SW480 (cell line): ENCODE results near the gene BCAS3.
A peak's percentile ranks its signal among the peaks of the same experiment; 100 is the strongest.

Experiments used
- DNase-seq: peaks from one replicate; pipeline ENCODE4 v3.0.0-alpha.2; 2016; ENCODE audit warnings: low spot score

BCAS3 gene

DNA sequence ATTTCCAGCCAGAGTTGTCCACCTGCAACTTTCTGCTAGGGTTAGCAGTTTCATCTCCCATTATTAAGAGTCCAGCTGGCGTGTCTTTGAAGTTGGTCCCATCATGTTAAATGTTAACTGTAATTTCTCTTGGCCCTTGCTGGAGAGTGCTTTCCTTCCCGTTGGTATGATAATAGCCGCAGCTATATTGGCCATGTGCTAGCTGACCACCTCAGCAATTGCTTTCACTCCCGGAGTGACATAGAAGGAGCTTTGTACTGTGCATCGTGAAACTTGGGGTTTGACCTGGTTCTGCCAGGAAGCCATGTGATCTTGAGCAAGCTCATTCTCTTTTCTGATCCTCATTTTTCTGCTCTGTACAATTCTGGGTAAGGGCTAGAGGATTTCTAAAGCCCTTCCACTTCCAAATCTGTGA is 641.0 kb downstream of the BCAS3 start:
- DNase-seq = no peak

DNA sequence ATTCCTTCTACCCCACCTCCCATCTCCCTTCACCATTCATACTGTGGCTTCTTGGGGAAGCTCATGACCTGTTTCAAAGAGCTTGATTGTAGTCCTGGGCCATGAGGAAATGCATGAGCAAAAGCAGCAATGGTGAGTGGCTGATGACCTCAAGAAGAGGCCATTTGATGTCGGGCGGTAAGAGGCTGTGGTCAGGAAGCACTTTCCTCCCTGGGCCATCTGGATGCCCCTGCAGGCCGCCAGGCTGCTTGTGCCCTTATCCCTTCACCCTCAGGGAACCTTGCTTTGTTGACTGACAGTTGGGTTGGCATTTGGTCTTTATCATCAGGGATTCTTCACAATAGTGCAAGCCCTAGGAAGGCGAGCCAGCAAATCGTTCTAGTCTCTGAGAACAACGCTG is 643.7 kb downstream of the BCAS3 start:
- no peak for DNase-seq

DNA sequence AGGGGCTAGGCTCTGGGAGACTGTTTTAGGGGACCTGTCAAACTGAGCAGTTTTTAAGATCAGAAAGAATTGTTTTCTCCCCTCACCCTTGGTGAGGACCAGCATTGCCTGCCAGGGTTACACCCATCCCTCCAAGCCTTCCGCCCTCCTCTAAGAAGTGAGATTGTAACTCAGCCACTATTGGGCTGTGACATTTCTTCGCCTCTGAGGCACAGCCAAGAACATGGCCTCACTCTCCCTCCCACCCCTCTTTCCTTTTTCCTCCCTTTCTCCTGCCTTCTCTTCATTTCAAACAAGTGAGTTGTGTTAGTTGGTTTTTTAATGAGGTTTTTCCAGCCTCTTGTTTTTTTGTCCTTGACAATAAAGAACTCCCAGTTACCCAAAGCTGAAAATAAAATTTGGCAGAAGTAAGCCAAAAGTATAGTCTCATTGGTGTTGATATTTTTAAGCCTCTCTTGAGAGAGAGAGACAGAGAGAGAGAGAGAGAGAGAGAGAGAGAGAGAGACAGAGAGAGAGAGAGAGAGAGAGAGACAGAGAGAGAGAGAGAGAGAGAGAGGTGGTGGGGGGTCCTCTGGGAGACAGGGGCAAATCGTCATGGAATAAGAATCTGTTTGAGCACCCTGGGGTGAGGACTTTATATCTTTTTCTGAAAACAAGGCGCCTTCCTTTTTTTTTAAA is 644.8 kb downstream of the BCAS3 start:
- no peak for DNase-seq

DNA sequence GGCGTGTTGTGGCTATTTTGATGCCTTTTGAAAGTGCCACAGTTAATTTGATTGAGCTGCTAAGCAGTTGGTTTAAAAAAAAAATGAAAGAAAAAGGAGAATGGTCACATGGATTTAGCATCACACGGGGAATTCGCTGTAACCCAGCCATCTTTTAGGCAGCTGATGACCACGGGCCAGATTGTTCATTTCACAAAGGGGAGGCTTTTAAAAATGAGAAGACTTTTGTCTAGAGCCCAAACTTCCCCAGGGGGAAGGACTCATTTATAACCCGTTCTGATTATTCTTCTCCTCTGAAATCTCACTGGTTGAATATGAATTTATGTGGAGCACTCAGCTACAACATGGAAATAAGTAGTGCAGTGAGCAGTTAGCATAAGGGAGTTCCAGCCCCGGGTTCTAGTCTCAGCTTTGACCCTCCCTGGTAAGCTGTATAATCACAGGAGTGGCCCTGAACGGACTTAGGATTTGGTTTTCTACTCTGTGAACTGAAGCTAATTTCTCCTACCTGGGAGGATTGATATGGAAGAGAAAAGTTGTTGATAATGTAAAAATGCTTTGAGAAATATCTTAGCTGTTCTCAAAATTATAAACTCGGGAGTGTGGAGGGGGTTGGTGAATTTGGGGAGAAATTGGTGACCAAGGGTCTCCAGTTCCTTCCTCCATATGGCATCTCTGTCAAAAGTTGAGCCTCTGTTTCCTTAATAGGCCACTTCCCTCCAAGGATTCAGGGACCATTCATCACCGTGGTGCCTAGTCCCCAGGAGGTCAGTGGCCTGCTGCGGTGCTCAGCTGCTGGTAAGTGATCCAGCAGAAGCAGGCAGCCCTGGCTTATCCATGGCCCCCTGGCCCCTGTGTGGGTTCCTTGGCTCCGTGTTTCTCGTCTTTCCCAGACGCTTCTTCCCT is 645.6 kb downstream of the BCAS3 start:
- DNase-seq = no peak

DNA sequence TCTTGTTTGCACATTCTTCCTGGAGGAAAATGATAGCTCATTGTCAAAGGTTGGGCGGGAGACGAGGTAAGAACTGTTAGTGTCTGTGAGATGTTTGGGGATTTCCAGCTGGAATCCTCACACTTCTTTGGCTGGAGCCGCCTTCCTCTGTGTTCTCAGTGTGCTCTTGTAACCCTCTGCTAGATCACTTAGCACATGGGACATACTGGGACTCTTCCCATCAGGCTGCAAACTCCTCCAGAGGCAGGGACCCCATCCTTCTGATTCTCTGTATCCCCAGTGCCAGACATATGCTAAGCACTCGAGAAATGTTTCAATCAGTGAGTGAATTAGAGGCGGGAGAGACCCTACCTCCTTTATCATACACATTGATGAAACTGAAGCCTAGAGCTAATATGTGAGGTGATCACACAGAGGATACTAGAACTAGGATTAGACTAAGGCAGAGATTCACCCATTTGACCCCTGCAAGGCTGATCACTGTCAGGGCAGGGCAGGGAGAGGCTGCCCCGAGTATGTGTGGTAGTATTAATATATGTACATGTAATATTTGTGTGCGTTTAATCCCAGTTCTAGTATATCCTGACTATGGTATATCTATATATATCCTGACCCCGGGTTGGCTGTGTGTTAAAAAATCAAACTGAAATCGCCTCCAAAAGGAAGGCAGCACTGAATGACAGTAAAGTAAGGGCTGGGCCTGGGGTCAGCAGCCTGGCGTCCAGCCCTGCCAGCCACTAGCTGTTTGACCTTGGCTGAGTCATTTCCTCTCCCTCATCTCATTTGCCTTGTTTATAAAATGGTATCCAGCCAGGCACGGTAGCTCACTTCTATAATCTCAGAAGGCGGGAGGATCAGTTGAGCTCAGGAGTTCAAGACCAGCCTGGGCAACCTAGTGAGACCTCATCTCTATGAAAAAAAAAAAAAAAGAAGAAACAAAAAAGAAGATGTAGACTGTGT is 646.5 kb downstream of the BCAS3 start:
- no peak for DNase-seq

DNA sequence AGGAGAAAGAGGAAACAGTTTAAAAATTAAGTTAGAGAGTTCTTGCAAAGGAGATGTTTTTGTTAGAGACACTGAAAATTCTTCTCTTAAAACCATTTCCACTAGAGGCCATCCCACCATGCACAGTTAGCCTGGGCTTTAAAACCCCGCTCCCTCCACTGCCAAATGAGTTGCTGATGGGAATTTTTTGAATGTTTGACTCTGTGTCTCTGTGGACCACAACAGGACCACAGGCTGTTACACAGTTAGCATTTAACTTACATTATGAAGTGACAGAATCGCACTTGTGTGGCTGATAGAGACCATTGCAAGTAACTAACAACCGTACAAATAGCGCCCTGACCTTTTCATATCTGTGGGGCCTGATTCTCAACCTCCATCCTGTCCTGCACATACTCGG is 647.3 kb downstream of the BCAS3 start:
- no peak for DNase-seq

DNA sequence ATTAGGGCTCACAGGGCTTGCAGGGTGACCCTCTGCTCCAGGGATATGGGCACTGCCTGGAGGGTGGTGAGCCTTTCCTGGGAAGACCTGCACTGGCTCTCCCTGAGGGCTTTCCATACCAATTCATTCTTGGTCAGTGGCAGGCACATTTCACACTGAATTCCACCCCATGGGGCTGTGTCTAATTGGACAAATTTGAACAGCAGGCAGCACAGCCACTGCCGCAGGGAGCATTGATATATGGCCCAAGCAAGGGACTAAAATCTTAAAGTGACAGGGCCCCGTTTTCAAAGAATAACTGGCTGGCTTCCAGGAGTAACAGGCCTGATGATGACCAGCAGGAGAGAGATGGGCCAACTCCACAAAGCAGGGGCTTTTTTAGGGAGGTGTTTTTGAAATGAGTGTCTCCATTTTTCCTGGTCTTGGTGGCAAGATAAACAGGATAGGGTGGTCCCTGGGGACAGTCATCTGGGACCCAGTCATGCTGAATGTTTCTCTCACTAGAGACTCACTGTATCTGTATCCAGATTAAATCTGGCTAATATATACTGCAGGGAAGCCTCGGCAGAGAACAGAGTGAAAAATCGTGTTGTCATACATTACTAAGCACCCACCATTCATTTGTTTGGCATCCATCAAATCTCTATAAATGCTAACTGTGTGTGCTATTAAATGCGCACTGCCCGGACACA is 647.9 kb downstream of the BCAS3 start:
- DNase-seq = no peak

DNA sequence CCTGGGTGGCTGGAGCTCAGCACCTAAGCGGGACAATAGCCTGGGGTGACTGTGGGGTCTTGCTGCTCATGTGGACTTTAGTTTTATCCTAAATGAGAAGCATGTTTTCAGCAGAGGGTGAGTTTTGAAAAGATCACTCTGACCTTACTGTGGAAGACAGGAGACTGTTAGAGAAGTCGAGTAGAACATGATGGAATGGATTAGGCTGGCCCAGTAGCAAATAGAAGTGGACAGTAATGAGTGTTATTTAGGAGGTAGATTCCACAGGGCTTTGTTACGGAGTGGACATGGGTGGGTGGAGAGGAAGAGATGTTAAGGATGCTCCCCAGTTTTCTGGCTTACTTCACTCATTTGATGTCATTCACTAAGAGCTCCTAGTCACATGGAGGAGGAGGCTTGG is 648.7 kb downstream of the BCAS3 start:
- no peak for DNase-seq

DNA sequence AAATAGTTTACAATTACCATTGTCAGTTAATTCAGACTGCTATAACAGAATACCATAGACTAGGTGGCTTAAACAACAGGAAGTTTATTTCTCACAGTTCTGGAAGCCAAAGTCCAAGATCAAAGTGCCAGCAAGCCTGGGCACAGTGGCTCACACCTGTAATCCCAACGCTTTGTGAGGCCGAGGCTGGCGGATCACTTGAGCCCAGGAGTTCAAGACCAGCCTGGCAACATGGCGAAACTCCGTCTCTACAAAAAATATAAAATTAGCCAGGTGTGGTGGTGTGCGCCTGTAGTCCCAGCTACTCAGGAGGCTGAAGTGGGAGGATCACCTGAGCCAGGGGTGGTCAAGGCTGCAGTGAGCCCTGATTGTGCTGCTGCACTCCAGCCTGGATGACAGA is 650.7 kb downstream of the BCAS3 start:
- no peak for DNase-seq

DNA sequence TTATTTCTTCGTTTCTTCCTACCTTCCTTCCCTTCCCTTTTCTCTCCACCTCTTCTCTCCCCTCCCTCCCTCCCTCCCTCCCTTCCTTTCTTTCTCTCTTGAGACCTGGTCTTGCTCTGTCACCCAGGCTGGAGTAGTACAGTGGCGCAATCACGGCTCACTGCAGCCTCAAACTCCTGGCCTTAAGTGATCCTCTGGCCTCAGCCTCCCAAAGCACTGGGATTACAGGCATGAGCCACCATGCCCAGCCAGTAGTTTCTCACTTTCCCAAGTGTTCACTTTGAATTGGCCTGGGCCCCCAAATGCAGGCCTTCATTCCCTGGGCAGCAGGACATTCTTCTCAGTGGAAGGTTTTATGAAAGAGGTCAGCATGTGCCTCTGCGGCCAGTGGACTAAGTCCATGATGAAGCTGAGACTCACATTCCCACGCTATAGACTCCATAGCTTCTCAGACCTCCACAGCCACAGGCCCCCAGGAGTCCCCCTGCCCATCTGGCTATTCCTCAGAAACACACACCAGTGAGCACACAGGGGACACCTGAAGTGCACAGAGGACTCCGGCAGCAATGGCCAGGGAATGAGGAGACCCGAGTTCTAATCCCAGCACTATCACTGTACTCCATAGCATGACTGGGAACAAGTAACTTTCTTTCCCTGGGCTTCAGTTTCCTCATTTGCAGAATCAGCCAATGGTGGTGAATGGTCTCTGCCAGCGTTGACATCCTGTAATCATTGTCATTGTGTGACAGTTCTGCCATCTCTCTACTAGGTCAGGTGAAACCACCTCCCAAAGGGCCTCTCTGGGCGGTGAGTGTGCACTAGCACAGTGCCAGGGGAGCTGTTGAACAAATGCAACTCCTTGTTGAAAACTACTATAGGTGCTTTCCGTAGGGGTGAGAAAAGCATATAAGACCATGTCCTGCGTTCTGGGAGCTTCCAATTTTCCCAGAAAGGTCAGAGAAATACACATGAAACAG is 652.8 kb downstream of the BCAS3 start:
- DNase-seq = no peak

DNA sequence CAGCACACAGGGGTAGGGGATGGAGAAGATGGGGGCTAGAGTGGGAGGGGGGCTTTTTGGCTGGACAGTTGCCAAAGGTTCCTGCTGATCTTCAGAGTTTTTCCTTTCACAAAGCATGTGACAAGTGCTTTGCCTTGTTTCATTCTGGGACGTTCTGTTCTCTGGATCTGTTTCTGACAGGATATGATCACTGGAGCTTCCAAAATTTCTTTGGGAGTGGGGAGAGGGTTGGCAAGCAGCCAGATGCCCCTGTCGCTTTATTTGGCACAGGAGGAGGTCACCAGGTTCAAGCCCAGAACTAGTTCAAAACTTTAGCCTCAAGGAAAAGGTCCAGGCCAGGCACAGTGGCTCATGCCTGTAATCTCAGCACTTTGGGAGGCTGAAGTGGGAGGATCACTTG is 653.5 kb downstream of the BCAS3 start:
- no peak for DNase-seq

DNA sequence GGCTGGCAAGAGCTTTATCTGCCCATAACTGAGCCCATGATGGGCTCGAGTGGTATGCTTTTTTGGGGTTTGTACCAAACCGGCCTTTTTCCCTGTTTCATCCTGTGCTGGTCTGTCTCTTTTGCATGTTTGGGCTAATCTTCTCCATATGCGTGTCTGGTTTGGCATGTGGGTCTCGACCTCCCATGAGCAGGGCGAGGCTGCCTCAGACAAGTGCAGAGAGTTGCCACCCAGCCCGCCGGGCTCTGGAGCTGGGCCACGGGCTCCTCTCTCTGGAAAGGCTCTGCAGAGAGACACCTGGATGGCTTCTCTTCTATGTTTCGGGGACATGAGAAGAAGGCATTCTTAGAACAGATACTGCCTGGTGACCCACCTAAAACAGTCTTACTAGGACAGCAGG is 654.2 kb downstream of the BCAS3 start:
- no peak for DNase-seq

DNA sequence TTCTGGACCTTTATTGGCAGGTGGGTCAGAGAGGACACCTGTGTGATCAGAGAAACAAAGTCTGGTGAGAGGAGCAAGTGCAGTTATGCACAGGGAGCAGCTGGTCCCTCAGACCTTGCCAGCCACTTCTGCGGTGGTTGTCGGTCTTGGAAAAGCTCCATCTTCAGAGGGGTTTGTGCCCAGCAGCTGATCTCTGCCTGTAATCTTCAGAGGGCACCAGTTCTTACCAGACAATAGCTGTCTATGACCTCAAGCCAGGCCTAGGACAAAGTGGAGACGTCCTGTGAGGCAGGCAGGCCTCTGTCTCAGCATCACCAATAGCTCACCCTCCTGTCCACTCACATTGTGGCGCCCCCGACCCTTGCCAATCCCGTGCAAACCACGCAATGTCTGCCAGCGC is 655.5 kb downstream of the BCAS3 start:
- DNase-seq = no peak

DNA sequence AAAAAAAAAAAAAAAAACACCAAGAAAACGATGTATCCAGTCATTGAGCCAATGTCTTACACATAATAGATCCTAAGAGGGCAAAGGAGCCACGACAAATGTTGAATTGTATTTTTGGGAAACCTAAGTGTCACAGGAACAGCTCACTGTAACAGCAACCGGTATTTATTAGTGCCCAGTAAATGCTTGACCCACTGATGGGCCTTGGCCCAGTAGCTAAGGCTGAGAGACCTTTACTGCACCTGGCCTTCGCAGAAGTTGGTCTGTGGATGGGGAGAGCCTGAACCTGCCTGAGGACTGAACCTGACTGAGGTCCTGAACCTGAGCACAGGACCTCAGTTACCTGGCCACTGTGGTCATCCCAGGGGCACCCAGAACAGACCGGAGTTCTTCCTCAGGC is 657.0 kb downstream of the BCAS3 start:
- no peak for DNase-seq

DNA sequence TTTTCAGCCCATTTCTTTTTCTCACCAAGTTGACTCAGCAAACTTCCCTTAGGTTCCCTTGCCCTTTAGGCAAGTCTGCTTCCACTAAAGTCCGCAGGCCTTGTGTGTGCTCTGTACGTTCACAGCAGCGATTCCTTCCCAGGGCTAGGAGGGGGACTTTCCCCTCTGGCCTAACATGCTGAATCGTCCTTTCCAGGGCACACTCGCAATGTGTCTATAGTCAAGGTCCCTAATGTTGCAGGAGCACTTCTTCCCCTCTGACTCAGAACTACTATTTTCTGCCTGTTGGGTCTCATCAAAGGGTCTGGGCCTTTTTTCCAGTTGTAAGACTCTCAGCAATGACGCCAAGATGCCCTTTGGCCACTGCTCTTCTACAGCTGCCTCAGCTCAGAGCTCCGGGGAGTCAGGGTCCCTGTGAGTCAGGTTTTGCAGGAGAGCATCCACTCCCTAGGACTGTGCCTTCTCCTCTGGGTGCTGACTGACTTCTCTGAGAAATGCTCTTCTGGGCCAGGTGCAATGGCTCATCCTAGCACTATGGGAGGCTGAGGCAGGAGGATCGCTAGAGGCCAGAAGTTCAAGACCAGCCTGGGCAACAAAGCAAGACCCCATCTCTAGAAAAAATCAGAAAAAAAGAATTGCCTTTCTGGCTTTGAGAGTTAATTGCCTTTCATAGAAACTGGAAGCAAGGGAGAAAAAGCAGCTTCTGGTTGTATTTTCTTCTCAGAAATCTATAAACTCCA is 657.6 kb downstream of the BCAS3 start:
- no peak for DNase-seq

DNA sequence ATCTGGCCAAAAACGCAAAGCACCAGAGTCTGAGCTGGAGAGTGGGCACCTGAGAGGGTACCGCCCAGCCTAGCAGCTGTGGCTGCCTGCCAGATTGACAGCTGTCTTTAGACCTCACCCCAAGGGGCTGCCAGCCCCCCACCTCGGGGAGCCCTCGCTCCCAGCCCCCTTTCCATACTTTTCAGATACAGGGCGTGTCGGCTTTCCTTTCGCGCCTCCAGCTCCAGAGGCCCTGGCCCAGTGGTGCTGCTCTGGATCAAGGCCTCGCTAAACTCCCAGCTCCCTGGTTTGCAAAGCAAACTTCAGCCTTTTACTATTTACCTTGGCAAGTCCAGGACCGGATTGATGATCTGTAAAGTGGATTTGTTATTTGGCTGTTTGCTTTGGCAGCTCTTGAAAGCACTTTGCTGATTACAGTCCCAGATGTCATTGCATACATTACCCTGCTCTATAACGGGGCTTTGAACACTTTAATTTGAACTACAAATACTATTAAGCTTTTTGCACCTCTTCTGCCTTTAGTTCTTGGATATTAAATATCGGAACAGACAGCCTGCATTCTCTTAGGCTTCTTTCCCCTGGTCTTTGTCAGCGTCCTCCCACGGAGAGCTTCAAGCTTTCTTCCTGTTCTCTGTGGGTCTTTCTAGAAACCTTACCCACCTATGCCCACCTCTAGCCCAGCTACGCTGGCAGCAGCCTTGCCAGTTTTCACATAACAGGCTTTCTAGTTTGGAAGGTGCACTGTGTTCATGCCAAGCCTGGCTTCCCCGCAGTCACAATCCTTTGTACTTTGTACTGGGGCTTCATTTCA is 658.4 kb downstream of the BCAS3 start:
- DNase-seq = no peak

DNA sequence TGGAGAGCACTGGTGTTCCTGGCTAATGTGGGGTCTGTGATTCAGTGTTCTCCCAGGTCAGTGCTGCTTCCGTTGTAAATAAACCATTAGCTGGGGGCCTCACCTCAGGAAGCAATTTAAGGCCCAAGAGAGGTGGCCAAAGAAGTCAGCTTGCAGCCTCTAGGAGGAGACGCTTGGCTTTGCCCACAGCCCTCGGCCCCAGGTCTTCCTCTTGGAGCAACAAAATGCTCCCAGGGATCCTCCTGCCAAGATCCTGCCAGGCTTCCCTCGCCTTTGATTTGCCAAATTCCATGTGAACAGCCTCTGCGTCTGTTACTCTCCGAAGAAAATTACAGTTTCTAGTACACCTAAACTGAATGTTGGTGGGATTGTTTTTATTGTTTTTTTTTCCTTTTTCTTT is 659.6 kb downstream of the BCAS3 start:
- DNase-seq = peak; percentile 40

DNA sequence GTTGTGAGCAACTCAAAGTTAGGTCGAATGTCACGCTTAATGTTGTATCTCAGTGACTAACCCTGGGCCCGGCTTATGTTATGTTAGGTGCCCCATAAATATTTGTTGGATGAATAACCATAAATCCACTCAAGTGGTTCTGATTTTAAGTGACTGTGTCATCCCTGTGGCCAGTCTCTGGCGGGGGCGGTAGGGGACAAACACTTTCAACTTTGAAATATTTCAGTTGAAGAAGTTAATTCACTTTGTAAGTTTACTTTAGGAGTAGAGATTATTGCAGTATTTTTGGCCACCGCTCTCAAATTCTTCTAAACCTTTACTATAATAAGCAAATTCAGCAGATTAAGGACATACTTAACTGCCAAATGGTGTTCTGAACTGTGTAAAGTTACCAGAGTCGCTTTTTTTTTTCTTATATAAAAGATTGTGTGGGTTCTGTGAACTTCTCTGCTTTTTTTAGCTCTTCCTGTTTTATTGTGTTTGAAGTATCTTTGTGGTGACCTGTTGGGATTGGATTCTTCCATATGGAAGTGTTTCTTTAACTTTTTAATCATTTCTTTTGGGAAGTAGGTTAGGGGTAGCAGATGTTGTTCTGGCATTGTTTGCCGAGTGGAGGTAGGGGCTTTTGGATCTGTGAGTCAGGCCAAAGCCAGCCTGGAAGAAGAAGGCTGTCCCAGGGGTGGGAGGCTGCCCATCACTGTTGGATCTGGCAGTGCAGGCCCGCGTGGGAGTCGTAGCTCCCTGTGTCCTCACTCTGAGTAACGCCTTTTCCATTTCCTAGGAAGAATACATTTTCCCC is 660.5 kb downstream of the BCAS3 start:
- DNase-seq = peak; percentile 91
